Stimulated activated CD8-positive, alpha-beta memory T cell treated with anti-CD3 and anti-CD28 coated beads, Interleukin-12 subunit alpha, Interleukin-12 subunit beta, amount 100 ng/mL, for 1 hour (primary cell): ENCODE measurements around the gene TMEM176B.
A peak's percentile ranks its signal among the peaks of the same experiment; 100 is the strongest.
"Not testable (repeated sequence)": the region's sequence is repeated elsewhere in the genome, so short reads cannot be mapped to it uniquely, and the experiment has no call there.

Experiments
- DNase-seq: peaks from one replicate; pipeline ENCODE4 v3.0.0-alpha.2; 2020; ENCODE audit warnings: low read depth

Gene TMEM176B

DNA sequence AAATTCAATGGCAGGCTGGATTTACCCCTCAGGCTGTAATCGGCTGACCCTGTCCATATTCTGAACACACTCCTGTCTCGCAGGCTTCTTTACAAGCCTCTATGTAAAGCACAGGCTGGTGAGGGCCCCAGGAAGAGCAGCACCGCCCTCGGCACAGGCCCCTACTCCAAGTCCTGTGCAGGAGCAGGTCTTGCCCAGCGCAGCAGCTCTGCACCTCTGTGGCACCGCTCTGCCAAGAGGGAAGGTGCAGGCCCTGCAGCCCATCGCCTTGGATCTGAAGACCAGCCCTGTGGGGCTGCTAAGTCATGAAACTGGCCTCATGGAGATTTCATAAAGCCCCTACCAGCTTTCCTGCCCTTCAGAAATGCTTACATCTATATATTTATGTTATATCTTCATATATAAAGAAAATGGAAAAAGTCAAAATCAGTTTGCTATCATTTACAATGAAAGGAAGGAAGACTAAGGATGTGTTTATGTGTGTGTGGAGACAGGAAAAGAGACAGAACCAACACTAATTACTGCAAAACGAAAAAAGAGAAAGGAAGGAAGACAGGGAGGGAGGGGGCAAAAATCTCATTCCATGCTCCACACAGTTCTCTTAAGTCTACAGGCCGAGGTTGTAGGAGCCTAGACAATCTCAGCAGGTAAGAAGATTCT is 9.6 kb downstream of the TMEM176B start:
- no peak for DNase-seq

DNA sequence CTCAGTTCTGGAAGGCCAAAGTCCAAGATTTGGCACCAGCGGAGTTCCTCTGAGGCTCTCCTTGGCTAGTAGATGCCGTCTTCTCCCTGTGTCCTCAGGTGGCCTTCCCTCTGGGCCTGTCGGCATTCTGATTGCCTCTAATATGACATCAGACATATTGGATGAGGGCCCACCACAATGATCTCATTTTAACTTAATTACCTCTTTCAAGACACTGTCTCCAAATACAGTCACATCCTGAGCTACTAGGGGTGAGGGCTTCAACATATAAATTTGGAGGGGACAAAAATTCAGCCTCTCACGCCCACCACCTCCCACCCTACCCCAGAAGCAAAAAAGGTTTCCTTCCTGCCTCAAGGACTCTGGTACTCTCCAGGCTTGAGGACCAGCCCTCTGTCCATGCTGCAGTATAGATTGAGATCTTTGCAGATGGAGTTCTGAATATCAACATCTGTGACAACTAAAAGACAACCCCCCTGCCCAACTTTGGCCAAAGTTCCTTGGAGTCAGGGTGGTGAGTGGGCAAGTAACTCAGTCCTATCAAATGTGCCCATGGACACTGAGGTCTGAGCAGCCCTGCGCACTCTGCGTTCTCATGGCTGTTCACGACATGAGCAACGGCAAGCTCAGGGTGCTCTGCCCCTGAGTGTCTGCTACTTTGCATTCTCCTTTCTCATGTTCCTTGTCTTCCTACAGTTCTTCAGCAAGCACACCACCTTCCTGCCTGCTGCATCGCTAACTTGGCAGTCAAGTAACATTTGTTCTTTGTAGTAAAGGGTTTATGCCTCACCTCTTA is 11.5 kb downstream of the TMEM176B start:
- DNase-seq: no peak

DNA sequence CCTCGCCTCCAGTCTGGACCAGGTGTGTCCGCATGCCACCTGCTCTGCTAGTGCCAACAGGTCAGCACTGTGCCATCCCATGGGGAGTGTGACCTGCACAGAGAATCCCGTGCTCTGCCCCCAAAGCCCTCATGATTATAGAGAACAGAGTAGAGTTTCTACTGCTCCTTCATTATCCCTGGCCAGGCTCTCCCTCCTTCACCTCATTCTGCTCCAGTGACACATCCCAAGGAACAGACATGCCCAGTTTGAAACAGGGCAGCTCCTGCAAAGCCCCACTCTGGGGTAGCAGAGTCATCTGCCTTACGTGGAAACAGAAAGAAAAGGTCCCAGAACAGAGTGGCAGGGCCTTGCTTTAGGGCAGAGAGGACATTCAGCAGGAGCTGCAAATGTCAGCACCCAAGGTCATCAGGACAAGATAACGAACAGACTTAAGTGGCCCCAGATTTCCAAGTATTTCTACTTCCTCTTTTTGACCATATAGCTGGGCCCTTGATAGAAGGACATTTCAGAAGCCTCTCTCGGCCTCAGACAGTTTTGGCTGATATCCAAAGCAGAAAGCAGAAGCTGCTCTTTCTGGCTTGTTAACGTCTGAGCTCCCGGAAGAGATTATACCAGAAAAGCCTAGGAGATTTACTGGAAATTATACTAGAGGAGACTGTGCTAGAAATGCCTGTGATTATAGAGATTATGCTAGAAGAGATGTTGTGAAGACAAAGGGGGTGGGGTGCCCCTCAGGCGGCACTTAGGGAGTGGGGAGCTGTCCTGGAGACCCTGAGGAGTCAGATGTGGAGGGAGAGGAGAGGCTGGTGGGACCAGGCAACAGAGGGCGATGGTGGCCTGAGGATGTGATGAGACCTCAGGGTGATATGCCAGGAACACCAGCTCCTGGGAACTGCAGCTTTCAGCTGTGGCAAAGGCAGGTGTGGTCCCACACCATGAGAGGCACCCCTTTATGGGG is 12.6 kb downstream of the TMEM176B start:
- DNase-seq: no peak

DNA sequence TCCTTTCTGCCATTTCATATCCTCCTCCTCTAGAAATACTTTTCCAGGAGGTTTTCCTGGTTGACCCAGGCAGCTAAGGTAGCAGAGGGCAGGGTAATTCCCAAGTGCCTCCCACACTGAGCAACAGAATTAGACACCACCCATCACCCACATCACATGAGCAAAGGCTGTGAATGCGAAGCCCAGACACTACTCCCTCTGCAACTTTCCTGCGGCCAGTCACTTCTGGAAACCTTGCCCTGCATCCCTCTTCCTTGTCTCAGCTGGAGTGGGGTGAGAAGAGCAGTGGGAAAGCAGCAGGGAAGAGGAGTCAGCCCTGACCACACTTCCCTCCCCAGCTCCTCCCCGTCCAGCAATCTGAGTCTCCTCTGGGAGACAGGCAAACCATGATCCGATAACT is 15.2 kb downstream of the TMEM176B start:
- DNase-seq: no peak

DNA sequence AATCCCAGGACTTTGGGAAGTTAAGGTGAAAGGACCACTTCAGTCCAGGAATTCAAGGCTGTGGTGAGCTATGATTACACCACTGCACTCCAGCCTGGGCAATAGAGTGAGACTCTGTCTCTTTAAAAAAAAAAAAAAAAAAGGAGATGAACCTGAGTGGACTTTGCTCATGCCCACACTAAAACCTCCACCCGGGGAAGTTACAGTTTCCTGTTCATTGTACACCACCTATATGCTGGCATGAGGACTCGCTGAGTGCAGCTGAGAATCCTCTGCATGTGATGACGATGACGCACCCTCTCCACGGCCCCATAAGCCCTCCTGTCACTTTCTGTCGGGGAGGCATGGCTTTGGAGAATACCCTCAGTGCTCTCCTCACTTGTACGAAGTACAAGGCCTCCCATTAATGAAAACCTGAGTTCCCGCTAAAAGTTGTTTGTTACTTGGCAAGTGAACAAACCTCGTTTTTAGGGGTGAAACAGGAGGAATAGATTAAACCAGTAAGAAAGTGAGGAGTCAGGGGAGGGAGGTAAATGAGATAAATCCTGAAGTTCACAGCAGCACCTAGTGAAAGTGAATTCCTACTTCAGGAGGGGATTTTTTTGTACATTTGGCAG is 15.9 kb downstream of the TMEM176B start:
- DNase-seq: no peak

DNA sequence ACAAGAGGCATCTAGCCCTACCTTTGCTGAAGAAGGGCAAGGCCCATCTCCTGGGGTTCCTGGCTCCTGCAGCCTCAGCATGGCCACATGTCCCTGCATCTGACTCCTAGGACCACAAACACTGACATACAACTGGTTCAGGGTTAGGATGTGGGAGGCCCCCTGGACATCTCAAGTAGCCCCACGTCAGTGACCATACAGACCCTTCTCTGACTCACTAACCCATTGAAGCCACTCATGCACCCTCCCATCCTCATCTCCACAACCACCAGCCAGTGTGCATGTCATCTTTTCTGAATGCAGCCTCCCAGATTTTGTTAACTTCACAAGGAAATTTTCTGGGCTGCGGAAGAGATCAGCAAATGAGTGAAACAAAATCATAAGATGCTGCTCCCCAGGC is 18.2 kb downstream of the TMEM176B start:
- no peak for DNase-seq

DNA sequence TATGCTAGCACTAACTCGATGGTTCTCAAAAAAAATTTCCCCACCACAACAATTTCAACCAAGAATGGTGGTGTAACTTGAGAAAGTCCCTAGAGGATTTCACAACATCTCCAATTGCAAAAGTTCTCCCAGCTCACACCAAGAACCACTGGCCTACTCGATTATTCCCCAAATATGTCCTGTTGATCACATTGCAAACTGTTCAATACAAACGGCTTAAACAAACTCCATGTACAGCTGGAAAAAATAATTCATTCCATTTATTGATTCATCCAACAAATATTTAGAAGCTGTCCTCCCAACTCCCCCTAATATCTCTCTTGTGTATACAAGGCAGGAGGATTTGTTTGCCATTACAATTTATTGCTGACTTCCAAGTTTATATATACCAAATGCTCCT is 19.1 kb downstream of the TMEM176B start:
- no peak for DNase-seq

DNA sequence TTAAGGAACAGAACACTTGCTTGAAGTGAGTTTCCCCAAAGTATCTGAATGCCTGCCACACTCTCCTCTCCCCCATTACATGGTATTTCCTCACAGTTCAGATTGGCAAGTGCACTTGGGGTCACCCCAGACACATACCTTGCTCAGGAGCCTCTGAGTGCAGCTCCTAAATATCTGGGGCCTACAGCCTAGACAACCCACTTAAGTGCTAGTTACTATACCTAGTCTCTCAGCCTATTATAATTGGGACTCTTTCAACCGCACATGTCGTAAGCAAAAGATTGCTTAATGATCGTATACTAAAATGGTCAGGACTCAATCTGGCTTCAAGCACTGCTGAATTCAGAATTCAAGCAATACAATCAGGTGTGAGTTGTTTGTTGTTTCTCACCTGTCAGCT is 19.9 kb downstream of the TMEM176B start:
- DNase-seq: no peak

DNA sequence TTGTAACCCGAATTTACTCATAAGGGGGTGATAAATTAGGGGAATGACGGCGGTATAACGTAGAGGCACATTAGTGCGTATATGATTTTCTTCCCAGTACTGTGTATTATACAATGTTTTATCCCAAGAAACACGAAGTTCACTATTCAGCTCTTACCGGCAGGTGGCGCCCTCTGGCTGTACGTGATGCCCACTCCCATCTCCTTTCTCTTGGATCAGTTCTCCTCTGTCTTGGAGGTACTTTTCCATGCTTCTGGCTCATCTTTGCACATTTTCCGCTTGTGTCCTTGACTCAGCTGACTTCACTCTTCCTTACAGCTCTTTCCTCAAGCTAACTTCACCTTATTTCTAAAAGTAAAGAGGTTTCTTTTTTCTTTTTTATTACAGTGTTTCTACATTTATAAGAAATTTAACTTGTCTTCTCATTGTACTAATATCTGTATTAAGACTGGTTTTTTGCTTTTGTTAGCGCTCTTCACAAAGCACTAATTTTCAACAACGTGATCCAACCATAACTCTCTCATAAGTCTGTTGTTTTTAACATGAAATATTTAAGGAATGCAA is 21.3 kb downstream of the TMEM176B start:
- peak; percentile 63 for DNase-seq

DNA sequence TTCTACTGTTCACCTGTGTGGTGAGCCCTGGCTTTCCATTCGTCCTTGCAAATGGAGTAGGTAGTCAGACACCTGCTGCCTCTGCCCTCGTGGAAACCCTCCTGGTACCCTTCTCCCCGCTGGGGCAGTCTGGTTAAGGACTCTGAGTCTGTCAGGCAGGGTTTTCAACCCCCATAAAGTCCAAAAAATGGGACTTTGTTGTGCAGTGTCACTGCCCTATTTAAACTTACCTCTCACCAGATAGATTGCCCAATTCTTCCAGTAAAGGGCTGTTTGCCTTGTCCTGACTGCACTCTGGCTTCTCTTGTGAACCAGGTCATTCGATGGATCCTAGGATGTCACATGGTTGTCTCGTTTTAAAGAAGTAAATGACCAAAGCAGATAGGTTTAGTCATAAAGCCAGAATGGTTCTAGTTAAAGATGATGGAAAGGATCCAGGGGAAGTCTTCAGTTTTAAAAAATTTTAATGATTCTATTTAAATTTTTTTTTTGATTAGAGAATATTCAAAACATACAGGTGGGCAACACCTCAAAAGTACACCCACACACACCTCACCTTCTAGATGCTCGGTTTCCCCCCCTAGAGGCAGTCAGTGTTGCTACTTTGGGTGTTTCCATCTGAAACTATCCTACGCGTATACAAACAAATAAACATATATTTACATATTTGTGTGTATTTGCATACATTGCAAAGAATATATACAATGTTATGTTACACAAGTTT is 22.0 kb downstream of the TMEM176B start:
- DNase-seq: no peak

DNA sequence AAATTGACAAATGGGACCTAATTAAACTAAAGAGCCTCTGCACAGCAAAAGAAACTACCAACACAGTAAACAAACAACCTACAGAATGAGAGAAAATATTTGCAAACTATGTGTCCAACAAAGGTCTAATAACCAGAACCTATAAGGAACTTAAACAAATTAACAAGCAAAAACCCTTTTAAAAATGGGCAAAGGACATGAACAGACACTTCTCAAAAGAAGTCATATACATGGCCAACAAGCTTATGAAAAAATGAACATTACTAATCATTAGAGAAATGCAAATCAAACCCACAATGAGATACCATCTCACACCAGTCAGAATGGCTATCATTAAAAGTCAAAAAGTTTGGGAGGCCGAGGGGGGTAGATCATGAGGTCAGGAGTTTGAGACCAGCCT is 26.0 kb downstream of the TMEM176B start:
- DNase-seq: not testable (repeated sequence)

DNA sequence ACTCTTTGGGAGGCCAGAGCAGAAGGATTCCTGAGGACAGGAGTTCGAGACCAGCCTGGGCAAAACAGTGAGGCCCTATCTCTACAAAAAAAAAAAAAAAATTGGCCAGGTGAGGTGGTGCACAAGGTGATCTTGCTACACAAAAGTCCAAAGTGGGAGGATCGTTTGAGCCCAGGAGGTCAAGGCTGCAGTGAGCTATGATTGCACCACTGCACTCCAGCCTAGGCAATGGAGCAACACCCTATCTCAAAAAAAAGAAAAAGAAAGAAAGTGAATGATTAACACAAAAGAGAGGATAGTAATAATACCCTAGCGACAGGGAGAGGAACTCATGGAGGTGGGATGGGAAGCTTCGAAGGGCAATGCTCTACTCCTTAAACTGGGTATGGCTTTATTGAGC is 30.4 kb downstream of the TMEM176B start:
- no peak for DNase-seq

DNA sequence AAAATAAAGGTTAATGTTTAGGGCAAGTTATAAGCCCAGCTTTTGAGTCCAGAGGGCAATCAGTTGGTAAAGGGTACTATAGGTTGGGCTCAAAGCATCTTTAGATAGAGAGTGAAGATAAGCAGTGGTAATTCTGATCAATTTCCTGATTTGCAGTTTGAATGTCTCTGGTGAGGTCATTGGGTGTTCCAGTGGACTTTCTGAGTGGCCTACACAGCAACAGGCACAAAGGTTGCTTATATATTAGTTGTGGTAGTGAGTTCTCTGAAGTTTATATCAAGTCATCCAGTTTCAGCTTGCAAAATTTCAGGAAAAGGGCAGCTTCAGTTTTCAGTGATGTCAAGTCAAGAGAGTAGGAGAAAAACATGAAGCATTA is 33.8 kb downstream of the TMEM176B start:
- DNase-seq: no peak

DNA sequence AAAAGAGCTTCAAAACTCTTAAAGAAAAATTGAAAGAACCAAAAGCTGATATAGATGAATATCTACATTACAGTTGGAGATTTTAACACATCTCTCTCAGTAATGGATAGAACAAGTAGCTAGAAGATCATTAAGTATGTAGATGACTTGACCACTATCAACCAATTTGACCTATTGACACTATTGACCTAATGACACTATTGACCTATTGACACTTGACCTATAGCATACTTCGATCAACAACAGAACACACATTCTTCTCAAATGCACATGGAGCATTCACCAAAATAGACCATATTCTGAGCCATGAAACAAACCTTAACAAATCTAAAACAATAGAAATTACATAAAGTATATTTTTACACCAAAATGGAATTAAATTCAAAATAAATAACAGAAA is 40.7 kb downstream of the TMEM176B start:
- DNase-seq: no peak

DNA sequence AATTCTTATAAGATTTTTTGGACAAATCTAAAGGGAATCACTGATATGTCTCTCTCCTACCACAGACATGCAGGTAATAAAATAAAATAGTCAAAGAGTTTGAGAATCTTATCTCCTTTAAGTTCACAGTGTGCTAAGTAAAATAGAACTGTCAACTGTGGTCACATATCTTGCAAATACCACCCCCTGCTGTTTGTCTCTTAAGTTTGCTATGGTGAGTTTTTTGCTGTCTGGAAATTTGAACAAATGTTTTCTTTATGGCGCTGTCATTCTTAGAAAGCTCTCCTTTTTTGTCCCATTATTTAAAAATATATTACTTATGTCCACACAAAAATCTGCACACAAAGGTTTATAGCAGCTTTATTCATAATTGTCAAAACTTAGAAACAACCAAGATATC is 43.3 kb downstream of the TMEM176B start:
- no peak for DNase-seq

DNA sequence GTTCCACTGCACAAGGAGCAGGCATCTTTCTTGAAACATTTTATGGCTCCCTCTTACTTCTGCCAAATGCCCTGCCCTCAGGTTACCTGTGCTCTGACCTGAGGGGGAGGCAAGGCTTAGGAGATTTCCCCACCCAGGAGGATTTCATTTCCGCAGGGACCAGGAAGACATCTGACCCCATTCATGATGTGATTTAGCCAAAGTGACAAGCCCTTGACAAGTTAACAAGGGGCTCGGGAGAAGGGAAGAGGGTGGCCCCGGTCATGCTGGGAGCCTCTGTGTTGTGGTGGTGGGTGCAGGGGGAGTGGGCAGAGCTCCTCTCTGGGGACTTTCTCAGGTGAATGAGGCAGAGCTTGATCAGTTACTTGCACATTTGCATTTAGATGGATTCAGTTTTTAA is 44.0 kb downstream of the TMEM176B start:
- DNase-seq: no peak

DNA sequence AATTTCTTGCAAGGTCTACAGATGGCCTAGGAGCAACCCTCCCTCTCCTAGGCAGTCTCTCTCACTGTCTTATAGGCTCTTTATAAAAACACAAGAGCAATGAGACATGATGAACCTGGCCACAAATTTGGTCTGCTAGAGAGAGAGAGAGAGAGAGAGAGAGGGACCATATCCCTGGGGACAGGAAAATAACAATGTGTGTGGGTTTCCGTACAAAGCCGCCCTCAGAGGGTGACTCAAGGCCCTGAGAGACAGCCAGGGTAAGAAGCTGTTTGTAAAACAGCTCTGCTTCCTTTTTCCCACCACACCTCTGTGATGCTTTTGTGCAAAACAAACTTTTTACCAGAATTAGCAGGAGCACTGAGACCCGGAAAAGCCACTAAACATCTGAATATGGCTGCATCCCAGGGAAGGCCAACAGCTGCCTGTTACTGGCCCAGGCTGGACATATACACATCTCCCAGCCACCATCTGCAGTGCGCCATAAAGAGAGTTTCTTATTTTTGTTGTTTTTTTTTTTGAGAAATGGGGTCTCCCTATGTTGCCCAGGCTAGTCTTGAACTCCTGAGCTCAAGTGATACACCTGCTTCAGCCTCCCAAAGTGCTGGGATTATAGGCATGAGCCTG is 44.6 kb downstream of the TMEM176B start:
- DNase-seq: peak; percentile 60

DNA sequence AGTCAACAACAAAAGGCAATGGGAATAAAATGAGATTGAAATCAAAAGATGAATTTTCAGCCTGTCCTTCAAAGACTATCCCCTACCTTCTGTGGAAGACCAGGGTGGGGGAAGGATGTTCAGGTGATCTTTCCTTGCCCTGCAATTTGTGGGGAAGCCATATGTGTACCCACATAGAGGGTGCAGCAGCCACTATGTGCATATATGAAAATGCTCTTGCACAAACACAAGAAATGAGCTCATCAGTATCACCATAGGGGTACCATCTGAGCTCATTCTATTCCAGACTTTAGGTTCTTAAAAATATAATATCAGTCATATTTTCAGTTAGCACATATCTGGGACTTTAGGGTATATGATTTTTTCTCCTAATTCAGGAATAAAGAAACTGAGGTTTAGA is 45.2 kb downstream of the TMEM176B start:
- DNase-seq: no peak

DNA sequence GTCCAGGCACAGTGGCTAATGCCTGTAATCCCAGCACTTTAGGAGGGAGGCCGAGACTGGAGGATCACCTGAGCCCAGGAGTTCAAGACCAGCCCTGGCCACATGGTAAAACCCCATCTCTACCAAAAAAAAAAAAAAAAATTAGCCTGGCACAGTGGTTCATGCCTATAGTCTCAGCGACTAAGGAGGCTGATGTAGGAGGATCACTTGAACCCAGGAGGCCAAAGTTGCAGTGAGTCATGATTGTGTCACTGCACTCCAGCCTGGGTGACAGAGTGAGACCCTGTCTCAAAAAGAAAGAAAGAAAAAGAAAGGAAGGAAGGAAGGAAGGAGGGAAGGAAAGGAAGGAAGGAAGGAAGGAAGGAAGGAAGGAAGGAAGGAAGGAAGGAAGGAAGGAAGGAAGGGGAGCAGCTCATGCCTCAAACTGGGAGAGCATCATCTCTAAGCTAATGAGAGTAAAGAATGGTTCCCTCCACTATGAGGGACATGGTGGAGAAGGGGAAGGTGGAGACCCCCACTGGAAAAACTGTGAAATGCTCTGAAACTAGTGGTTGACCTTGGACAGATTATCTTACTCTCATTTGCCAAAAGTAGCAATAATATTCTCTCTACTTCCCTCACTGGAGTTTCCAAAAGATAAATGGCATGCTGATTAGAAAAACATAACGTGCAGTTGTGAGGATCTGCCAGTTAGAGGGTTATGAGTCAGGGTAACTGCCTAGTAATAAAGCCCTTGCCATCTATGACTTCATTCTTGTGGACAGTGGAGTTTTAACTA is 46.1 kb downstream of the TMEM176B start:
- DNase-seq: no peak

DNA sequence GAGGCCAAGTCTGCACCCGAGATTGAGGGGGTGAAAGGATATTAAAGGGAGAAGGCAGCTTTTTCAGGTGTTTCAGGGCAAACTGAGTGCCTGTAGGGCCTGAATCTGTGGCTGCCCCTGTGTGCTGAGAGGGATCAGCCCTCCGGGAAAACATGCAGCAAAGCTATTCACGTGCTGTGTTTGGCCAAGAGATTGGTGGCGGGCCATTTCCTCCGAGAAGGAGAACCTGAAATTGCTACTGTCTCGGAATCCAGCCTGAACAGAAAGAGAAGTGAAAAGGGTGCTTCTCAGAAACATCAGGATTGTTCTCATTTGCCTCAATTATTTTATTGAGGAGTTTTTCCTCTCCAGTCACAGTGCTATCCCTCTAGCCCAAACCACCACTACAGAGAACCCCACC is 46.9 kb downstream of the TMEM176B start:
- DNase-seq: no peak
